ENCODE measurements around the gene ERC2.

- TF ChIP-seq CTCF (IDR thresholded peaks at IDR 0.05) (no peak), POLR2AphosphoS5 (IDR thresholded peaks at IDR 0.05) (no peak), POLR2A (IDR thresholded peaks at IDR 0.05) (no peak)
Measured at GRCh38 chr3:56303487-56303886, 164.8 kb downstream of the ERC2 start.

Measured in breast epithelium (tissue), 3 donors.